Urinary bladder (tissue), 4 donors: ENCODE measurements around the gene COL5A1. TPM values are rescaled to one million over a fixed set of nuclear protein-coding genes. Genes with fewer than 3 reads are reported as not detected.
"Not testable (repeated sequence)": the region's sequence is repeated elsewhere in the genome, so short reads cannot be mapped to it uniquely, and the experiment has no call there.

Experiments
- DNase-seq: peaks from one replicate; pipeline ENCODE4 v3.0.0-alpha.2; 2015; ENCODE audit errors: extremely low spot score
- H3K27ac ChIP-seq: one replicate; pipeline ENCODE4 v1.5.1; 2013; ENCODE audit warnings: low read depth, mild to moderate bottlenecking, moderate library complexity
- H3K36me3 ChIP-seq: one replicate; pipeline ENCODE4 v1.6.1; 2013; ENCODE audit warnings: mild to moderate bottlenecking, moderate library complexity; ENCODE audit not compliant: insufficient read depth
- H3K4me1 ChIP-seq: one replicate; pipeline ENCODE4 v1.6.1; 2013; ENCODE audit warnings: mild to moderate bottlenecking, moderate library complexity; ENCODE audit not compliant: insufficient read depth
- H3K4me3 ChIP-seq: one replicate; pipeline ENCODE4 v1.5.1; 2013; ENCODE audit warnings: low read depth, low read length
- WGBS: extraction: QIAGEN DNeasy Blood & Tissue Kit; methylation state at CpG from one replicate; pipeline ENCODE4 v1.1.7; 2013; 5-methylcytosine and 5-hydroxymethylcytosine counted together
- polyA plus RNA-seq: library from polyadenylated mRNA; stranded (reverse); fragments of 200-250 nt; gene quantifications from one replicate; pipeline ENCODE4 v1.2.3, GENCODE V29; 2013
- total RNA-seq: library from RNA; depleted of rRNA; stranded (reverse); fragments of >200 nt; gene quantifications from one replicate; pipeline ENCODE4 v1.2.3, GENCODE V29; 2014
- donor health status: healthy with polysubstance abuse.
- donor health status: healthy.

The COL5A1 gene
- total and polyA plus RNA-seq, 2 donors = 68.5 to 622 TPM

- DNase-seq = no peak
- peak overlapping the region; percentile 42 for H3K27ac ChIP-seq
- no peaks in the 10 kb centered on the region for H3K4me1 ChIP-seq
- H3K36me3 ChIP-seq = no peaks in the 10 kb centered on the region
- H3K4me3 ChIP-seq = no peak overlapping the region
- 64% methylated on average over 15 of the region's 15 CpGs for WGBS
Observed at GRCh38 chr9:134682026-134682425, 40.4 kb downstream of the COL5A1 start.

- H3K27ac ChIP-seq = no peak overlapping the region
- H3K36me3 ChIP-seq = no peaks in the 10 kb centered on the region
- no peak for DNase-seq
- H3K4me3 ChIP-seq = no peak overlapping the region
- no peaks in the 10 kb centered on the region for H3K4me1 ChIP-seq
- 72% methylated on average over 25 of the region's 25 CpGs for WGBS
Observed at GRCh38 chr9:134682651-134683364, 41.2 kb downstream of the COL5A1 start.

- WGBS = 65% methylated on average over 22 of the region's 22 CpGs
- DNase-seq = no peak
- H3K36me3 ChIP-seq = no peaks in the 10 kb centered on the region
- H3K4me3 ChIP-seq = no peak overlapping the region
- no peak overlapping the region for H3K27ac ChIP-seq
- no peaks in the 10 kb centered on the region for H3K4me1 ChIP-seq
Observed at GRCh38 chr9:134683714-134684374, 42.2 kb downstream of the COL5A1 start.

- Histone ChIP-seq H3K27ac (no peak overlapping the region), H3K4me1 (no peaks in the 10 kb centered on the region), H3K4me3 (no peak overlapping the region), H3K36me3 (no peaks in the 10 kb centered on the region)
- WGBS = 95% methylated on average over 3 of the region's 3 CpGs
- no peak for DNase-seq
Observed at GRCh38 chr9:134684375-134684723, 42.7 kb downstream of the COL5A1 start.

GRCh38 chr9:134684941-134685340 lies 43.3 kb downstream of the COL5A1 start:
- H3K4me3 ChIP-seq, H3K4me1 ChIP-seq, H3K36me3 ChIP-seq, H3K27ac ChIP-seq, DNase-seq: not testable (repeated sequence)

GRCh38 chr9:134685784-134686183 lies 44.2 kb downstream of the COL5A1 start:
- WGBS = 94% methylated on average over 3 of the region's 3 CpGs
- Histone ChIP-seq H3K4me1 (no peaks in the 10 kb centered on the region), H3K27ac (no peak overlapping the region), H3K36me3 (no peaks in the 10 kb centered on the region), H3K4me3 (no peak overlapping the region)
- no peak for DNase-seq

GRCh38 chr9:134686896-134687295 lies 45.3 kb downstream of the COL5A1 start:
- Histone ChIP-seq H3K36me3 (no peaks in the 10 kb centered on the region), H3K4me3 (no peak overlapping the region), H3K27ac (no peak overlapping the region), H3K4me1 (no peaks in the 10 kb centered on the region)
- no peak for DNase-seq
- WGBS = 84% methylated on average over 9 of the region's 9 CpGs

GRCh38 chr9:134687556-134687955 lies 46.0 kb downstream of the COL5A1 start:
- Histone ChIP-seq H3K4me3 (no peak overlapping the region), H3K27ac (no peak overlapping the region), H3K36me3 (no peaks in the 10 kb centered on the region), H3K4me1 (no peaks in the 10 kb centered on the region)
- DNase-seq = no peak
- WGBS = 91% methylated on average over 10 of the region's 10 CpGs

- Histone ChIP-seq H3K4me1 (no peaks in the 10 kb centered on the region), H3K27ac (no peak overlapping the region), H3K36me3 (no peaks in the 10 kb centered on the region), H3K4me3 (no peak overlapping the region)
- 83% methylated on average over 15 of the region's 15 CpGs for WGBS
- DNase-seq = no peak
Observed at GRCh38 chr9:134688231-134688630, 46.6 kb downstream of the COL5A1 start.

- no peaks in the 10 kb centered on the region for H3K4me1 ChIP-seq
- no peak overlapping the region for H3K27ac ChIP-seq
- WGBS = 87% methylated on average over 17 of the region's 17 CpGs
Observed at GRCh38 chr9:134688661-134689320, 47.2 kb downstream of the COL5A1 start.

GRCh38 chr9:134689321-134690181 lies 47.9 kb downstream of the COL5A1 start:
- no peak overlapping the region for H3K27ac ChIP-seq
- no peak for DNase-seq
- 37% methylated on average over 20 of the region's 20 CpGs for WGBS
- H3K36me3 ChIP-seq = no peaks in the 10 kb centered on the region
- H3K4me1 ChIP-seq = no peaks in the 10 kb centered on the region
- H3K4me3 ChIP-seq = no peak overlapping the region

More at GRCh38 chr9:134688661-134689320, 47.2 kb downstream of the COL5A1 start:
- DNase-seq = no peak
- no peak overlapping the region for H3K4me3 ChIP-seq
- H3K36me3 ChIP-seq = no peaks in the 10 kb centered on the region

- no peak for DNase-seq
- H3K4me3 ChIP-seq = no peak overlapping the region
- no peaks in the 10 kb centered on the region for H3K36me3 ChIP-seq
- H3K4me1 ChIP-seq = no peaks in the 10 kb centered on the region
- 71% methylated on average over 15 of the region's 15 CpGs for WGBS
- no peak overlapping the region for H3K27ac ChIP-seq
Observed at GRCh38 chr9:134690301-134690751, 48.7 kb downstream of the COL5A1 start.

GRCh38 chr9:134690946-134691694 lies 49.5 kb downstream of the COL5A1 start:
- WGBS = 71% methylated on average over 31 of the region's 31 CpGs
- no peak for DNase-seq
- H3K36me3 ChIP-seq = no peaks in the 10 kb centered on the region

More at GRCh38 chr9:134690946-134691694, 49.5 kb downstream of the COL5A1 start:
- no peak overlapping the region for H3K27ac ChIP-seq
- H3K4me1 ChIP-seq = no peaks in the 10 kb centered on the region
- no peak overlapping the region for H3K4me3 ChIP-seq
